Gastrocnemius medialis (tissue), 4 donors: ENCODE measurements around the gene ABL1.

Source experiments
- CTCF ChIP-seq, 5 experiments: fragments of 450-650 bp in 3 of 5; fragments of 200-600 bp in 2 of 5; sonication (generic) in 2 of 5; IDR thresholded peaks in 4 of 5; conservative IDR thresholded peaks in 1 of 5; 1 replicate in 4 of 5; 2 replicates in 1 of 5; pipeline ENCODE4 v1.5.1; 2016 to 2019; ENCODE audit warnings: antibody characterized with exemption in 5 of 5, mild to moderate bottlenecking in 3 of 5, moderate library complexity in 3 of 5
- POLR2A ChIP-seq, 2 donors: fragments of 450-650 bp; IDR thresholded peaks; one replicate each; pipeline ENCODE4 v1.6.1; 2017; ENCODE audit warnings: antibody characterized with exemption in 2 of 2, mild to moderate bottlenecking in 2 of 2, moderate library complexity in 2 of 2

DNA sequence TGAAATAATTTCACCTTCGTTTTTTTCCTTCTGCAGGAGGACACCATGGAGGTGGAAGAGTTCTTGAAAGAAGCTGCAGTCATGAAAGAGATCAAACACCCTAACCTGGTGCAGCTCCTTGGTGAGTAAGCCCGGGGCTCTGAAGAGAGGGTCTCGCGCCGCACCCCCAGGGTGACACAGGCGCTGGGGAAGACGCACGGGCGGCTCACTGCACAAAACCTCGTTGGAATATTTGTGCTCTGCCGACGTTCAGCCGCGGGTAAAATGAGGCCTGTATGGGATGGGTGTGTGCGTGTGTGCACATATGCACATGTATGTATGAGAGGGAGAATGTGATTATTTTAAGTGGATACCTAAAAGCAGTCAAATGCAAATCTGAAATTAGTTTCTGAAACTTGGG lies 37.0 kb downstream of the ABL1 start:
- no peak for TF ChIP-seq CTCF (IDR thresholded peaks at IDR 0.05 in 4 of 5, conservative IDR thresholded peaks at IDR 0.05 in 1 of 5)
- TF ChIP-seq POLR2A (IDR thresholded peaks at IDR 0.05) = no peak
